DND-41 (cell line): ENCODE data around the gene SRD5A1.

ENCODE experiments used
- ATAC-seq: fragments of 200-7000 bp; cut with Tn5 transposase; 3 replicates; pipeline ENCODE4 v1.9.1; 2021; ENCODE audit warnings: low read depth; ENCODE audit not compliant: insufficient read depth
- DNase-seq: peaks from one replicate; pipeline ENCODE4 v3.0.0-alpha.2; 2020
- H2AFZ ChIP-seq: 2 replicates; pipeline ENCODE4 v1.6.0; 2012; ENCODE audit warnings: low read depth, low read length
- H3K27ac ChIP-seq: 2 replicates; pipeline ENCODE4 v1.5.1; 2012; ENCODE audit warnings: low read length, inconsistent platforms
- H3K27me3 ChIP-seq: fragments of 200-600 bp; sonication (generic); 2 replicates; pipeline ENCODE4 v1.6.0; 2012; ENCODE audit warnings: low read length, mild to moderate bottlenecking, inconsistent platforms; ENCODE audit not compliant: insufficient read depth, poor library complexity
- H3K36me3 ChIP-seq: 2 replicates; pipeline ENCODE4 v1.5.1; 2012; ENCODE audit warnings: low read length, inconsistent platforms; ENCODE audit not compliant: insufficient read depth
- H3K4me1 ChIP-seq: 2 replicates; pipeline ENCODE4 v1.5.1; 2012; ENCODE audit warnings: mild to moderate bottlenecking, low read length; ENCODE audit not compliant: insufficient read depth
- H3K4me2 ChIP-seq: 2 replicates; pipeline ENCODE4 v1.6.0; 2012; ENCODE audit warnings: mild to moderate bottlenecking, moderate library complexity, low read length, inconsistent platforms; ENCODE audit not compliant: insufficient read depth
- H3K4me3 ChIP-seq, 2 experiments: fragments of 200-600 bp in 1 of 2; shearing (Covaris generic) in 1 of 2; 2 replicates each; pipeline ENCODE4 v1.5.1; 2012 to 2016; ENCODE audit warnings: inconsistent platforms in 2 of 2, low read length in 2 of 2, mild to moderate bottlenecking in 2 of 2, low read depth in 1 of 2, moderate library complexity in 1 of 2
- H3K79me2 ChIP-seq: 2 replicates; pipeline ENCODE4 v1.6.0; 2012; ENCODE audit warnings: low read length, inconsistent platforms; ENCODE audit not compliant: insufficient read depth
- H3K9ac ChIP-seq: 2 replicates; pipeline ENCODE4 v1.6.0; 2012; ENCODE audit warnings: low read depth, mild to moderate bottlenecking, inconsistent platforms, low read length, moderate library complexity
- H3K9me3 ChIP-seq: 2 replicates; pipeline ENCODE4 v1.5.1; 2012; ENCODE audit warnings: low read length, moderate library complexity, mild to moderate bottlenecking, inconsistent platforms; ENCODE audit not compliant: insufficient read depth, severe bottlenecking
- H4K20me1 ChIP-seq: 2 replicates; pipeline ENCODE4 v1.6.0; 2012; ENCODE audit warnings: low read length; ENCODE audit not compliant: insufficient read depth
- CTCF ChIP-seq: IDR thresholded peaks from 2 replicates; pipeline ENCODE4 v1.5.1; 2012; ENCODE audit warnings: borderline replicate concordance, low read length, moderate library complexity, mild to moderate bottlenecking; ENCODE audit not compliant: poor library complexity, severe bottlenecking; ENCODE audit errors: extremely low read depth
- EZH2 ChIP-seq: IDR thresholded peaks from 3 replicates; pipeline ENCODE4 v1.6.1; 2012; ENCODE audit warnings: borderline replicate concordance, low read depth, mild to moderate bottlenecking, moderate library complexity, low read length, inconsistent platforms; ENCODE audit not compliant: severe bottlenecking

SRD5A1 gene

GRCh38 chr5:6649186-6649585 lies 15.9 kb downstream of the SRD5A1 start:
- H4K20me1 ChIP-seq = no peaks in the 10 kb centered on the region
- no peaks in the 10 kb centered on the region for H3K27me3 ChIP-seq
- peaks cover 11% of the 10 kb centered on the region for H3K9me3 ChIP-seq
- no peak overlapping the region for H2AFZ ChIP-seq
- H3K9ac ChIP-seq = no peak overlapping the region
- no peaks in the 10 kb centered on the region for H3K79me2 ChIP-seq
- ATAC-seq (no peak), DNase-seq (no peak)
- TF ChIP-seq EZH2 (no peak), CTCF (no peak)
- no peak overlapping the region for H3K4me3 ChIP-seq
- no peak overlapping the region for H3K4me2 ChIP-seq
- H3K4me1 ChIP-seq = no peaks in the 10 kb centered on the region
- peaks cover 9% of the 10 kb centered on the region; the same call in 1 of the 2 replicates for H3K36me3 ChIP-seq
- H3K27ac ChIP-seq = no peak overlapping the region

GRCh38 chr5:6649681-6650080 lies 16.4 kb downstream of the SRD5A1 start:
- Histone ChIP-seq H4K20me1 (no peaks in the 10 kb centered on the region), H3K4me3 (no peak overlapping the region), H3K4me2 (no peak overlapping the region), H3K79me2 (no peaks in the 10 kb centered on the region), H3K9ac (no peak overlapping the region), H3K27ac (no peak overlapping the region), H3K9me3 (peaks cover 11% of the 10 kb centered on the region), H3K36me3 (peaks cover 8% of the 10 kb centered on the region; the same call in 1 of the 2 replicates), H3K27me3 (no peaks in the 10 kb centered on the region), H2AFZ (no peak overlapping the region), H3K4me1 (no peaks in the 10 kb centered on the region)
- no peak for TF ChIP-seq EZH2
- no peak for TF ChIP-seq CTCF
- DNase-seq = no peak
- no peak for ATAC-seq

GRCh38 chr5:6652025-6652424 lies 18.8 kb downstream of the SRD5A1 start:
- Histone ChIP-seq H3K4me1 (no peaks in the 10 kb centered on the region), H3K27ac (no peak overlapping the region), H3K27me3 (no peaks in the 10 kb centered on the region), H3K9me3 (peaks cover 22% of the 10 kb centered on the region), H3K36me3 (peaks cover 25% of the 10 kb centered on the region), H3K4me2 (no peak overlapping the region), H3K4me3 (no peak overlapping the region), H3K9ac (no peak overlapping the region), H4K20me1 (no peaks in the 10 kb centered on the region), H2AFZ (no peak overlapping the region), H3K79me2 (no peaks in the 10 kb centered on the region)
- ATAC-seq = no peak
- DNase-seq = no peak
- TF ChIP-seq CTCF (no peak), EZH2 (no peak)

GRCh38 chr5:6655432-6655831 lies 22.2 kb downstream of the SRD5A1 start:
- no peak overlapping the region for H3K9ac ChIP-seq
- TF ChIP-seq CTCF (no peak), EZH2 (no peak)
- no peak overlapping the region for H3K27ac ChIP-seq
- no peaks in the 10 kb centered on the region for H4K20me1 ChIP-seq
- H3K4me1 ChIP-seq = no peaks in the 10 kb centered on the region
- no peak overlapping the region for H3K4me2 ChIP-seq
- H3K9me3 ChIP-seq = peaks cover 10% of the 10 kb centered on the region
- no peak overlapping the region for H3K4me3 ChIP-seq
- ATAC-seq (no peak), DNase-seq (no peak)
- H3K36me3 ChIP-seq = peaks cover 35% of the 10 kb centered on the region
- H3K79me2 ChIP-seq = no peaks in the 10 kb centered on the region
- H3K27me3 ChIP-seq = no peaks in the 10 kb centered on the region
- no peak overlapping the region for H2AFZ ChIP-seq
